SU-DHL-6 (cell line): Measurements from ENCODE around the gene ID3.

Experiments used
- H2AFZ ChIP-seq: fragments of 200-600 bp; sonication (generic); 2 replicates; pipeline ENCODE4 v1.6.1; 2014; ENCODE audit warnings: low read depth, mild to moderate bottlenecking, moderate library complexity, mixed read lengths, antibody characterized with exemption, low read length; ENCODE audit not compliant: severe bottlenecking
- H3F3A ChIP-seq: fragments of 200-600 bp; shearing (Covaris generic); 2 replicates; pipeline ENCODE4 v1.6.0; 2016; ENCODE audit warnings: antibody characterized with exemption, mild to moderate bottlenecking; ENCODE audit not compliant: insufficient read depth
- H3K27ac ChIP-seq: fragments of 200-600 bp; sonication (generic); 2 replicates; pipeline ENCODE4 v1.5.1; 2016; ENCODE audit warnings: low read depth, mild to moderate bottlenecking, low read length, moderate library complexity, mixed read lengths
- H3K27me3 ChIP-seq: fragments of 200-600 bp; sonication (generic), shearing (Covaris generic); 2 replicates; pipeline ENCODE4 v1.6.0; 2014; ENCODE audit warnings: mild to moderate bottlenecking, low read length
- H3K36me3 ChIP-seq: fragments of 200-600 bp; sonication (generic); 2 replicates; pipeline ENCODE4 v1.6.1; 2014; ENCODE audit warnings: mild to moderate bottlenecking, low read length, mixed read lengths
- H3K4me2 ChIP-seq: fragments of 300-600, 200-600 bp; shearing (Covaris generic), sonication (generic); 2 replicates; pipeline ENCODE4 v1.6.0; 2014; ENCODE audit warnings: low read length, low read depth, mild to moderate bottlenecking; ENCODE audit not compliant: poor library complexity, severe bottlenecking
- H3K4me3 ChIP-seq: fragments of 200-600 bp; sonication (generic); 2 replicates; pipeline ENCODE4 v1.5.1; 2014; ENCODE audit warnings: antibody characterized with exemption, low read length, mild to moderate bottlenecking, mixed read lengths; ENCODE audit not compliant: insufficient read depth, poor library complexity, severe bottlenecking
- H3K79me2 ChIP-seq: fragments of 200-600 bp; sonication (generic); 2 replicates; pipeline ENCODE4 v1.6.1; 2014; ENCODE audit warnings: mild to moderate bottlenecking, low read length, moderate library complexity; ENCODE audit not compliant: insufficient read depth
- H3K9ac ChIP-seq: fragments of 200-600 bp; sonication (generic); 2 replicates; pipeline ENCODE4 v1.7.0; 2014; ENCODE audit warnings: mild to moderate bottlenecking, low read length
- H3K9me2 ChIP-seq: fragments of 200-600 bp; sonication (generic); replicated peaks from 2 replicates; pipeline ENCODE4 v1.6.1; 2014; ENCODE audit warnings: low read length; ENCODE audit not compliant: insufficient read depth
- H3K9me3 ChIP-seq: fragments of 200-600 bp; sonication (generic); 2 replicates; pipeline ENCODE4 v1.6.1; 2014; ENCODE audit warnings: low read length, mixed read lengths; ENCODE audit not compliant: insufficient read depth
- H4K20me1 ChIP-seq: fragments of 200-600 bp; sonication (generic); 2 replicates; pipeline ENCODE4 v1.6.1; 2014; ENCODE audit warnings: low read depth, mild to moderate bottlenecking, antibody characterized with exemption, low read length, moderate library complexity, mixed read lengths
- CTCF ChIP-seq: fragments of 200-600 bp; sonication (generic); IDR thresholded peaks from one replicate; pipeline ENCODE4 v1.5.1; 2017; ENCODE audit warnings: antibody characterized with exemption, mild to moderate bottlenecking, low read length, moderate library complexity; ENCODE audit not compliant: insufficient read depth, poor library complexity, severe bottlenecking
- EZH2phosphoT487 ChIP-seq: fragments of 200-600 bp; sonication (generic), shearing (Covaris generic); conservative IDR thresholded peaks from 2 replicates; pipeline ENCODE4 v1.6.1; 2018; ENCODE audit warnings: mild to moderate bottlenecking, antibody characterized with exemption, low read length, moderate library complexity, mixed read lengths

The ID3 gene

GRCh38 chr1:23601135-23601967 lies 42.0 kb upstream of the ID3 start:
- peak overlapping the region; percentile 41 for H3K4me2 ChIP-seq
- H3K27me3 ChIP-seq: no peaks in the 10 kb centered on the region

GRCh38 chr1:23600283-23600682 lies 41.0 kb upstream of the ID3 start:
- Histone ChIP-seq H3K27ac (no peak overlapping the region), H3K4me2 (no peak overlapping the region), H2AFZ (no peak overlapping the region)

More at GRCh38 chr1:23601135-23601967, 42.0 kb upstream of the ID3 start:
- Histone ChIP-seq H3K4me3 (no peak overlapping the region), H3K79me2 (no peaks in the 10 kb centered on the region), H4K20me1 (no peaks in the 10 kb centered on the region), H3K9me2 (no peaks in the 10 kb centered on the region), H3K9me3 (no peaks in the 10 kb centered on the region), H3K36me3 (no peaks in the 10 kb centered on the region), H3K27ac (peak overlapping the region; percentile 56), H3K9ac (peak overlapping the region; percentile 20), H3F3A (peaks cover 9% of the 10 kb centered on the region; the same call in 1 of the 2 replicates), H2AFZ (no peak overlapping the region)
- TF ChIP-seq EZH2phosphoT487: no peak
- no peak for TF ChIP-seq CTCF

GRCh38 chr1:23599125-23599524 lies 39.8 kb upstream of the ID3 start:
- Histone ChIP-seq H3K4me2 (no peak overlapping the region), H3K9ac (no peak overlapping the region)

More at GRCh38 chr1:23600283-23600682, 41.0 kb upstream of the ID3 start:
- Histone ChIP-seq H3K79me2 (no peaks in the 10 kb centered on the region), H3K36me3 (no peaks in the 10 kb centered on the region), H3K4me3 (no peak overlapping the region), H4K20me1 (no peaks in the 10 kb centered on the region), H3K9me2 (no peaks in the 10 kb centered on the region), H3F3A (peaks cover 9% of the 10 kb centered on the region; the same call in 1 of the 2 replicates), H3K9ac (no peak overlapping the region), H3K9me3 (no peaks in the 10 kb centered on the region), H3K27me3 (no peaks in the 10 kb centered on the region)
- TF ChIP-seq CTCF (no peak), EZH2phosphoT487 (no peak)

More at GRCh38 chr1:23599125-23599524, 39.8 kb upstream of the ID3 start:
- Histone ChIP-seq H2AFZ (no peak overlapping the region), H4K20me1 (no peaks in the 10 kb centered on the region), H3K27me3 (no peaks in the 10 kb centered on the region), H3K9me2 (no peaks in the 10 kb centered on the region), H3K79me2 (no peaks in the 10 kb centered on the region), H3K9me3 (no peaks in the 10 kb centered on the region), H3K27ac (no peak overlapping the region), H3F3A (peaks cover 16% of the 10 kb centered on the region), H3K36me3 (no peaks in the 10 kb centered on the region), H3K4me3 (no peak overlapping the region)
- TF ChIP-seq CTCF: no peak
- TF ChIP-seq EZH2phosphoT487: no peak
